Measurements from ENCODE around the gene TSC22D1.

DNA sequence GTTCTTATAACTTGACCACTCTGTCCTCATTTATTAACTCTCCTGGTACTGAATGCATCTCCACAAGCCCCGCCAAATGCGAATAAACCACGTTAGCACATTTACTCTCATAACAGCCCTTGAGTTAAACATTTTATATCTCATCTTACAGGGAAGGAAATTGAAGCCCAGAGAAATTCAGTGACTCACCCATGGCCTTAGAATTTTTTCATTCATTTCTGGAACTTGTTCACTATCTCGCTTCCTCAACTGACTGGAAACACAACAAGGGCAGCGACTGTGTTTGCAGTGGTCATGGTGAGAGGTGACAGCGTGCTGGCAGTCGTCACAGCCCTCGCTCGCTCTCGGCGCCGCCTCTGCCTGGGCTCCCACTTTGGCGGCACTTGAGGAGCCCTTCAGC lies 163.0 kb downstream of the TSC22D1 start:
- TF ChIP-seq FOXK2 (IDR thresholded peaks at IDR 0.05) (no peak), ARNT (IDR thresholded peaks at IDR 0.05) (no peak), BHLHE40 (IDR thresholded peaks at IDR 0.05; ENCODE audit: borderline replicate concordance) (no peak), LEF1 (IDR thresholded peaks at IDR 0.05; ENCODE audit: borderline replicate concordance) (no peak), TARDBP (IDR thresholded peaks at IDR 0.05) (no peak), SP1 (IDR thresholded peaks at IDR 0.05) (no peak), FOXM1 (IDR thresholded peaks at IDR 0.05; ENCODE audit: borderline replicate concordance) (no peak), NFRKB (IDR thresholded peaks at IDR 0.05) (no peak), FOXA1 (IDR thresholded peaks at IDR 0.05) (no peak), ELF4 (IDR thresholded peaks at IDR 0.05) (no peak), CTBP1 (IDR thresholded peaks at IDR 0.05; ENCODE audit: borderline replicate concordance) (no peak), HDGF (IDR thresholded peaks at IDR 0.05; ENCODE audit: borderline replicate concordance) (no peak)
- TF ChIP-seq, protein P1, sequence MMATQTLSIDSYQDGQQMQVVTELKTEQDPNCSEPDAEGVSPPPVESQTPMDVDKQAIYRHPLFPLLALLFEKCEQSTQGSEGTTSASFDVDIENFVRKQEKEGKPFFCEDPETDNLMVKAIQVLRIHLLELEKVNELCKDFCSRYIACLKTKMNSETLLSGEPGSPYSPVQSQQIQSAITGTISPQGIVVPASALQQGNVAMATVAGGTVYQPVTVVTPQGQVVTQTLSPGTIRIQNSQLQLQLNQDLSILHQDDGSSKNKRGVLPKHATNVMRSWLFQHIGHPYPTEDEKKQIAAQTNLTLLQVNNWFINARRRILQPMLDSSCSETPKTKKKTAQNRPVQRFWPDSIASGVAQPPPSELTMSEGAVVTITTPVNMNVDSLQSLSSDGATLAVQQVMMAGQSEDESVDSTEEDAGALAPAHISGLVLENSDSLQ (IDR thresholded peaks at IDR 0.05), result no peak

Data from HEK293T (cell line).